Endothelial cell of hepatic sinusoid (primary cell): ENCODE measurements around the gene AKAIN1.

Source experiments
- in situ Hi-C: cut with HindIII; loops from 2 replicates; pipeline ENCODE4 v1.10.0; 2017; ENCODE audit warnings: low sequenced_read_pairs

The AKAIN1 gene

DNA sequence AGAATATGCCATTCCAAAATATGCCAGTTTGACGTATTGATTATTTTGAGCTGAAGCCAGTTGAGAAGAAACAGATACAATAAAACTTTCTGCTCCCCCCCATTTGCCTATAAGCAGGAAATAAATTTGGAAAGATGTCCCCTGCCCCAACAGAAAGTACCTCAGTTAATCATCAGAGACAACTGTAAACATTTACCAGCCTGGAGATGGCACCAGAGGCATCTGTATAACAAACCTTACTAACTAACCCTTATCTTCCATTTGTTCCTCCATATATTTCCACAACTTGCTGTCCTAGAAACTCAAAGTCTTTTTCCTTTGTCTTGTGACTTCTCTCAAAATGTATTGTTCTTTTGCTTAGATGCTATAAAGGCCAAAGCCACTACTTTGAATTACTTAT lies 93.8 kb downstream of the AKAIN1 start:
- in situ Hi-C loops: no loop called here

DNA sequence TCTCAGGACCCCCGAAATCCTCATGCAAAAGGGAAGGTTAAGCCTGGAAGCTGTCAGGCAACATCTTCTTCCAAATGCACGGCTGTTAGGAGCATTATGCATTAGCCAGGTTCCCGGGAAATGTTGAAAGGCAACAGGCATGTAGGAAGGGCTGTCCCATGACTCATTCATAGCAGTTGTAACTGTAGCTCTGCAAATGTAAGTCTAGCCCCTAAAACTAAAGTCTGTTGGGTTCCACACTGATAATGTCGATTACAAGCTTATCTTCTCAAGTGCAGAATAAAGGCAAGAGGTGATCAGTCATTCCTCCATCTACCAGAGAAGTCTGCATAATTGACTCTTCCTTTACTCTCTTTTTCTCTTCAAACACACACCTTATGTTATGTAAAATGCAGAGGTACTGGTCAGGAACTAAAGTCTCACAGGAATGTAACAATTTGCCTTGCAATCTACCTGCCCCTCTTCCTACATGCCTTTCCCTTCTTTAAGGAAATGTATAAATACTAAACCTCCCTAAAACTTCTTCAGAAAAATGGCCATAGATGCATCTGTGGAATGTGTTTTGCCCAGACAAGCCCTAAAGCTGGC lies 99.8 kb downstream of the AKAIN1 start:
- in situ Hi-C loops: no loop called here

DNA sequence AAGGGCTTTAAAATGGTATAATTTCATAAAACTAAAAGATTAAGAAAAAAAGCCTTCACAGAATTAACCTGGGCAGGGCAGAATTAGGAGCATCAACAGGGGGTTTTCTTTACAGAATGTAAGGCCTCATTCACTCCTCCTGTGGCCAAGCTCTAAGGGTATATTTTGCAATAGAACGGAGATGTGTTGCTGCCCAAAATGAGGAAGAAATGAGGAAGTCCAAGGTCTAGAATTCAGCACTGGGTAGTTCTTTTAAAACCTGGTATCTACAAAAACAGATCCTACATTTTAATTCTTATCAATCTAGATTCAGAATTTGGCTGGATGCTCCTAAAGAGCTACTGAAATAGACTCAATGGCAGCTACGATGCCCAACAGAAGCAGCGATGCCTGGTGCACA lies 101.8 kb downstream of the AKAIN1 start:
- in situ Hi-C loops: no loop called here

DNA sequence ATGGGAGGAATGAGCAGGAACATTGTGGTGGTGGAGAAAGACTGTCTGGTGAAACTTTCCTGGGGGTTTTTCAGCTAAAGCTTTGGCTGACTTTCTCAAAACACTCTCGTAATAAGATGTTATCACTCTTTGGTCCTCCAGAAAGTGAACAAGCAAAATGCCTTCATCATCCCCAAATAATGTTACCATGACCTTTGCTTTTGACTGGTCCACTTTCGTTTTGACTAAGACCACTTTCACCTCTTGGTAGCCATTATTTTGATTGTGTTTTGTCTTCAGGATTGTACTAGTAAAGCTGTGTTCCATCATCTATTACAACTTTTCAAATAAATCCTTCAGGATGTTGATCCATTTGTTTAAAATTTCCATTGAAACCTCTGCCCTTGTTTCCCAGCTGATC lies 103.2 kb downstream of the AKAIN1 start:
- in situ Hi-C loops: no loop called here
